Mucosa of gallbladder (tissue), 1 donor: ENCODE measurements around the gene TRIM44. TPM values are rescaled to one million over a fixed set of nuclear protein-coding genes. Genes with fewer than 3 reads are reported as not detected.

ENCODE experiments used
- DNase-seq: peaks from one replicate; pipeline ENCODE4 v3.0.0-alpha.2; 2020; ENCODE audit warnings: low spot score
- total RNA-seq: library from RNA; stranded (reverse); gene quantifications from one replicate; pipeline ENCODE4 v1.2.1, GENCODE V29; 2021
- donor health status: DM: no; HTN: no; CAD: no.

Gene TRIM44
- total RNA-seq, 1 donor from 2014 or later: 69.8 TPM

GRCh38 chr11:35814720-35815305 lies 152.2 kb downstream of the TRIM44 start:
- no peak for DNase-seq

DNA sequence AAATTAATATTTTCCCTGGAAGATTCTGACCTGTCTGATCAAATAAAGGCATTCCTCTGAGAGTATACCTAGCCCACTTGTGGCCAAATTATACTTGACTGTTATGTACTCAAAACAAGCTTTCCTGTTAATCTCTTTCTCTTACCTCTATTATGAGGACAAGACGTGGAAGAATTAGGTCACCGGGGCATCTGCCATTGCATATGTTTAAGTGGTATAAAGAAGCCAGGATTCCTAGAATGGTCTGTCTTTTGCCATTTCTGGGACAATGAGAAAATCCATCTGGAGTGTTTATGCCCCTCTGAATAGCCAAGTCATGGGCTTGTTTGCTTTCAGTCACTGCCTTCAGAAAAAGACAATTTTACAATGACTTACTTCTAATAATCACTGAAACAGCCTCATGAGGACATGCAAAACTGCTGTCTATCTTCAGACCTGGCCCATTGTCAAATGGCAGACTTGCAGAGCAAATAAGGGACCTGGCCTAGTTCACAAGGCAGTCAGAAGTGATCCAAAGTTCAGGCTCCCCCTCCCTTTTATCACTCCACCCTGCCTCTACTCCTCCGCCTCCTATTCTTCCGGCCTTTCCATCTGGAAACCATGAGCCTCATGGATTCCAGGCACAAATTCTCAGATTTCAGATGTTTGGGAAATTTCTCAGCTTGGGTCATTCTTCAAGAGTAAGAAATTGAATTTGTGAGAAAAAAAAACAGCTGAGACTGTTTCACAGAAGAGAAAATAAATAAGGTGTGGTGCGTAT lies 153.2 kb downstream of the TRIM44 start:
- DNase-seq: peak; percentile 46

- DNase-seq: no peak
These were observed 158.0 kb downstream of the TRIM44 start for GRCh38 chr11:35820614-35821013.

DNA sequence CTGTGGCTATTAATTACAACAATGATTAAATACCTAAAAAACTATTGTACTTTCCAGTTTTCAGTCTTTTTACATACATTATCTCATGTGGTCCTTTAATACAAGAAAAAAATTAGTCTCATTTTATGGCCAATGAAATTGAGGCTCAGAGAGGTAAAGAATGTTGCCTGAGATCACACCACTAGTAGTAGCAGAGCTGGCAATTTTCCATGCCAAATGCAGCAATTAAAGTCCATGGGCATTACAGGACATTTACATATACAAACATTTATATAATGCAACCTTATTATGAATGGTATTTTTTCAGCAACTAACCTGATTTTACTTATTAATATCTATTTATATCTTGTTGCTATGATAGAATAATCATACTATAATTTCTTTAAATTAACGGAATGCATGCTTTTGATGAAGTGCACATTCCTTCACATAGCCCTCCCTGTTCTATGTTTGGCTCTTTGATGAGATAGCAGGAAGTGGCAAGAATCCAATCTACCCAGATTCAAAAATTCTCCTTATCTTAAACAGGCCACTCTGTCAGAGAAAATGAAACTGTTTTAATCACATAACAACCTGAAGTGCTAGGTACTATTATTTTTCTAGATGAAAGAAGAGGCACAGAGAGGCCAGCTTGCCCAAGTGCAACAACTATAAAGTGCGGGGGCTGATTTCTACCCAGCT lies 160.4 kb downstream of the TRIM44 start:
- no peak for DNase-seq

DNA sequence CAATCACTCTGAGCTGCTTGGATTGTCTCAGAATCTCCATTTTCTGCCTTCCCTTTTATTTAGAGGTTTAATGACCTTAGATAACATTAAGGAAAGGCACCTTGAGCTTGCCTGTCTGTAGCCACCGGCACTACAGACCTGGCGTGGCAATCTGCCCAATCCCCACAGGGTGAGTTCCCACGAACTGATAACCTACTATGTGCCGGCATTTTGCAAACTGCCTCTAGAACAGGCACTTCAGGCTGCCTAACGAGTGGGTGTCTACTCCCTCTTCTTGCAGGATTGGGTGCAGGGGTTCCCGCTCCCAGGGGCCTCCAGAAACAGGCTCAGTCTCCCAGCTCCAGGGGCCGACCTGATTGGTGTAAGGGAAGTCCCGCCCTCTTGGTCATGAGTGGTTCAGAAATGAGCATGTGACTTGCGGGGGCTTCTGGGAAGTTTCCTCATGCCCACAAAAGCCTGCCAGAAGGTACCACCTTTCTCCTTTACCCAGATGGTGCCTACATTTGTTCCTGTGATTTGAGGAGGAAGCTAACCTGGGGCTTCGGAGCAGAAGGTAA lies 161.2 kb downstream of the TRIM44 start:
- no peak for DNase-seq

GRCh38 chr11:35825386-35825785 lies 162.8 kb downstream of the TRIM44 start:
- DNase-seq: no peak

DNA sequence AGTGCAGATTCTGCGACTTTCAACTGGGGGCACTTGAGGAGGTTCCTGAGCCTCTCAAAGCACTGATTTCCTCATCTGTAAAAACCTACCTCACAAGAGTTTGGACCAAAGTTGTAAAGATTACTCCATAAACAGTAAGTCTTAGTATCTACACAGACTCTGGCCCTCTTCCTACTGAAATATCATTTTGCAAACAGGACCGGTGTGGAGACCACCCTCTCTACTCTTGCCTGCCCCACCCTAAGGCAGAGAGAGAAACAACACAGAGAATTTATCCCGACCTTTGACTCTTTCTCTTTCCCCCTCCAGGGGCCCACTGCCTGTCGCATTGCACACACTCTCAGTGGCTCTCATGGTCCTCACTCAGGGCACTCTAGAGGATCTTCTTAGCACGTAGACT lies 163.4 kb downstream of the TRIM44 start:
- no peak for DNase-seq

DNA sequence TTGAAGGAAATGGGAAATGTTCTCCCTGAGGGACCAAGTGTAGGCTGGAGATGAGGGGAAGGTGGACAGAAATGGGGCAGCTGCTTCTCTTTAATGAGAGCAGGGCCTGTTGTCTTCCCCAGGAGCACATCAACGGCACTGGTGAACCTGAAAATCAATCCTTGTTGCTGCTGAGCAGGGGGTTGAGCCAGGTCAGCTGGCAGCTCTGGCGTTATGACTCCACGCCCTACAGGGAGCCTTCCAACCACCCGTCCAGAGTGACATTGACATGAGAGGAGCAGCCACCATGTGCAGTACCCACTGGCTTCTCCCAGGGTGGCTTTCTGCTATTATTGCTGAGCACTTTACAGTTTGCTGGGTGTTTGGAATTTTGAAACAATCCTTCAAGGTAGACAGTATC lies 164.4 kb downstream of the TRIM44 start:
- DNase-seq: peak; percentile 22

- DNase-seq: peak; percentile 47
These were observed 173.6 kb downstream of the TRIM44 start for GRCh38 chr11:35836205-35836604.

DNA sequence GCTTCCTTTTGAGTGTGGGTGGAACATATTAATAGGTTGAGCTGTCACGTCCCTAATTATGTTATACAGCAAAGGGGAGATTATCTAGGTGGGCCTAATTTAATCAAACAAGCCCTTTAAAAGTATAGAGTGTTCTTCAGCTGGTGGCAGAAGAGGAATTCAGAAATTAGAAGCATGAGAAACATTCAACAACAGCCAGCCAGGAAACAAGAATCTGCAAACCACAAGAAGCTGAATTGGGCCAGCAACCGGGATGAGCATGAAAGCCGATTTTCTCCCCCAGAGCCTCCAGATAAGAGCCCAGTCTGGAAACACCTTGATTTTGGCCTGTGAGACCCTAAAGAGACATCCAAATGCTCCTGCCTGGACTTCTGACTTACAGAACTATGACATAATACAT lies 175.5 kb downstream of the TRIM44 start:
- DNase-seq: no peak

- peak; percentile 19 for DNase-seq
These were observed 176.3 kb downstream of the TRIM44 start for GRCh38 chr11:35838697-35839367.

DNA sequence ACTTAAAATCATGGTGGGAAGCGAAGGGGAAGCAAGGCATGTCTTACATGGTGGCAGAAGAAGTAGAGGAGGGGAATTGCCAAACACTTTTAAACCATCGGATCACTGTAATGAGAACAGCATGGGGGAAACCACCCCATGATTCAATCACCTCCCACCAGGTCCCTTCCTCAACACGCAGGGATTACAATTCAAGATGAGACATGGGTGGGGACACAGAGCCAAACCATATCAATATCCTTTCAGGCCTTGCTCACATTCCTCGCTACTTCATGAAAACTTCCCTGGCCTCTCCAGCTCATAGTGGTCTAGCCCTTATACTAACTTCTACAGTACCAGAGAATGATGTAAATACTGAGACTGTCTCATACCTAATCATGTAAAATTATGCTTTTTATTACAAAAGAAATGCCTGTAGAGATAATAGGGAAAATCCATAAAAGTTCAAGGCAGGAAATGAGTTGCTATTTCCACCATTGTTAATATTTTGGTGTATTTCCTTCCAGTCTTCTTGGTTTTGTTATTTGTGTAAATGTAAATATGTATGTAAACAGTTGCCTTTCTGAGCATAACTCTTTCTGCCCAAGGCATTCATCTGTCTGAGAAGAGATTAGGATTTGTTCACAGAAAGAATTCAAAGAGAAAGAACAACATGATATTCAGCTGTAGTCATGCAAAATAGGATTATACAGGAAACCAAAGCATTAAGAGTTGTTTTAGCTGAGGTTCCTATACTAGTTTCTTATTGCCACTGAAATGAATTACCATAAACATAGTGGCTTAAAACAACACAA lies 177.0 kb downstream of the TRIM44 start:
- no peak for DNase-seq

DNA sequence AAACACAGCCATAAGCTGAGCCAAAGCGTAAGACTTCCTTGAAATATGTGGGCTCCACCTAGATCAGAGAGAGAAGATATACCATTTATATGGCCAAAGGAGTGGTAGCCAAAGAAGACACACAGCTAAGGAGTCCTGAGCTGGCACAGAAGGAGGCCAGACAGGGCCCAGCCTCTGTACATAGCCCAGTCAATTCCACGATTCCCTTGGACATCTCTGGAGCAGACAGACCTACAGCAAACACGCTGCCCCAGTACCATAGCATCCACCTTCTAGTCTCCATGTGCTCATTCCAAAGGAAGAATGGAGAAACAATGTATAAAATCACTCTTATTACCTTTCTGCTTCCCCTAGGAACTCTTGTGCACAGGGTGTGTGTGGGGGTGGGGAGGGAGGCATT lies 179.2 kb downstream of the TRIM44 start:
- no peak for DNase-seq

DNA sequence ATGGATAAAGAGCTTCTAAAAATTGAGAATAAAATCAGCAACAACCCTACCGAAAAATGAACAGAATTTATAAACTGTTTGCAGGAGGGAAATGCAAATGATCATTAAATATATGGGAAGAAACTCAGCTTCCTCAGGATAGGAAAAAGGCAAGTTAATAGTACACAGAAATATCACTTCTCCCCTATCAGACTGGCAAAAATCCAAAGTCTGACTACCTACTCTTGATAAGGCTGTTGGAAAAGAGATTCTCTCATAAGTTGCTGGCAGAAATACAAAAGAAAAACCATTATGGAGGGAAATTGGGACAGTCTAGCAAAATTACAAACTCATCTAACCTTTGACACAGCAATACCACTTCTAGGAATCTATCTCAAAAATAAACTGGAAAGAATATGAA lies 180.4 kb downstream of the TRIM44 start:
- DNase-seq: no peak

DNA sequence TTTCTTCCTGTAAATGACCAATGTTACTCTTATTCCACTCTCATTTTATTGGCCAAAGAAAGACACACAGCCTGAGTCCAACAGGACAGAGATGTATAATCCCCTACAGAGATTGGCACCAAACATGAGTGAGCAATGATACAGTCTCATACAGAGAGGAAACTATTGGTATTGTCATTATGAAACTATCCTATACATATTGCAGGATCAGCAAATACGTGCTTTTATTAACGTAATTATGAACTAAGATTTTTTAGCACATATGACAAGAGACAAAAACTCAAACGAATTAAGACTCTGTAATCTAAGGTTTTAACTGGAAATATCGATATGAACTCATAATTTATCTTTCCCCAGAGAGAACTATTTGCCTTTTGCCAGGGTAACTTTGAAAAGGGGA lies 182.0 kb downstream of the TRIM44 start:
- DNase-seq: no peak

DNA sequence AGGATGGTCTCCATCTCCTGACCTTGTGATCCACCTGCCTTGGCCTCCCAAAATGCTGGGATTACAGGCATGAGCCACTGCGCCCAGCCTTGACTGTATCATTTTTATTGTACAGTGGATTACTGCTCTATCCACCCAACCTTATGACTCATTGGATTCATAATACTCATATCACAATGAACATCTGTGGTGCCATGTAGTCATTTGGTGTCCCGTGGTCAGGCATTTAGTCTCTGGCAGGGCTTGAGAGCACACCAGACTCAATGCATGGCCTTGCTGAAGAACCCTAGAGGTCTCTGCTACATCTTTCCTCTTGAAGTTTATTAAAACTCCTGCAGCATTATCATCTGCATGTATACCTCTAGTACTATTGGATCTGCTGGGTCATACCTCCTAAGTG lies 183.3 kb downstream of the TRIM44 start:
- no peak for DNase-seq

- DNase-seq: no peak
These were observed 184.3 kb downstream of the TRIM44 start for GRCh38 chr11:35846874-35847273.

DNA sequence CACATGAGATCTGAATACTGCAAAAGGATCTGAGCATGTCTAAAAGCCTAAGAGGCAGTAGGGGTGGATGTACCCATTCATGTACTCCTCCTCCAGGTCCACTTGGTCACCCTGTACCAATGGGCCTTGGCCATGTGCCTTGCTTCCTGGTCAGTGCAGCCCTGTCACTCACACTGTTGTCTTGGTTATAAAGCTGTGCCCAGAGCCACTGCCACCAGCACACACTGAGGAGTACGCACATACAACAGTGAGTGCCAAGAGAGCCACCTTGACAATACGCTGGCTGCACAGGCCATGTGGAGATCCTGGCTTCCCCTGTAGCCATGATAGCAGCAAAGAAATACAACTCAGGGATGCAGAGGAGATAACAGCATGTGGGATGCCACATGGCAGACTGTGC lies 184.9 kb downstream of the TRIM44 start:
- no peak for DNase-seq

GRCh38 chr11:35848616-35849015 lies 186.0 kb downstream of the TRIM44 start:
- no peak for DNase-seq

- no peak for DNase-seq
These were observed 187.6 kb downstream of the TRIM44 start for GRCh38 chr11:35850191-35850590.

- no peak for DNase-seq
These were observed 188.8 kb downstream of the TRIM44 start for GRCh38 chr11:35851342-35851741.
